GM19395 (cell line): Measurements from ENCODE around the gene ELMO1.

Experiments
- ATAC-seq: cut with Tn5 transposase; IDR thresholded peaks from one replicate; pipeline ENCODE4 v1.9.1; 2021; ENCODE audit warnings: mild to moderate bottlenecking, moderate library complexity; ENCODE audit not compliant: unreplicated experiment

ELMO1 gene

DNA sequence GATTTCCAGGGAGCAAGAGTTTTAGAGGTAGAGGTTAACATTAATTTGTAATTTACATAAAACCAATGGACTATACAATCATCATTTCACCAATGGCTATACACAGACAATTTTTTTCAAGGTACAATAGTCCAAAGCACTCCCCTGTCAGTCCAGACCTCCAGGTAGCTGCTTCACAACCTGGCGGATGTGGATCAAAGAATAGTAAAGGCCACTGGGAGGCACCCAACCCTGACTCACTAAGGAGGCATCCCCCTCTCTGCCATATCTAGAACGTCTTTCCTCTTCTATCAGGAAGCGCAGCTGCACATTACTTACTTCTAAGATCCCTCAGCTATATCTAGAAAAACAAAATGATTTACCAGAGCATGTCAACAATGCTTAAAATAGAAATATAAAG is 506.6 kb downstream of the ELMO1 start:
- ATAC-seq: no peak

GRCh38 chr7:36941359-36941758 is 507.3 kb downstream of the ELMO1 start:
- no peak for ATAC-seq

- ATAC-seq: no peak
Observed at GRCh38 chr7:36939816-36940215, 508.8 kb downstream of the ELMO1 start.

GRCh38 chr7:36937754-36938563 is 510.7 kb downstream of the ELMO1 start:
- no peak for ATAC-seq

GRCh38 chr7:36931892-36932291 is 516.8 kb downstream of the ELMO1 start:
- ATAC-seq: no peak

DNA sequence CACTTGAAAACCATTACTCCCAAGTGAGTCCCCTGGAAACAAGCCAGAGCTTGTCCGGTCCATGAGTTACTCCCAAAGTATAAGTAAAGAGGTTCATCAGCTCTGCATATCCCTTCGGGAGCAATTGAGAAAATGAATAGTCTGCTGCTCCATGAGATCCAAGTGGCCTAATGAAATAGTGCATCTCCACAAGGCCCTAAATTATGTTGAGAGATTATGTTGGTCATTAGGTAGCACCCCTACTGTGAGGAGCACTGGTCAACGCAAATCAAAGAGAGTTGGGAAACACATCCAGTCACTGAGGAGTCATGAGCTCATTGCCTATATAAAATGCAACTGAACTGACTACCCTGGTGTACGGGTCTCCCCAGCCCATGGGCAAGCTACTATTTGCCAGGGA is 518.9 kb downstream of the ELMO1 start:
- no peak for ATAC-seq

DNA sequence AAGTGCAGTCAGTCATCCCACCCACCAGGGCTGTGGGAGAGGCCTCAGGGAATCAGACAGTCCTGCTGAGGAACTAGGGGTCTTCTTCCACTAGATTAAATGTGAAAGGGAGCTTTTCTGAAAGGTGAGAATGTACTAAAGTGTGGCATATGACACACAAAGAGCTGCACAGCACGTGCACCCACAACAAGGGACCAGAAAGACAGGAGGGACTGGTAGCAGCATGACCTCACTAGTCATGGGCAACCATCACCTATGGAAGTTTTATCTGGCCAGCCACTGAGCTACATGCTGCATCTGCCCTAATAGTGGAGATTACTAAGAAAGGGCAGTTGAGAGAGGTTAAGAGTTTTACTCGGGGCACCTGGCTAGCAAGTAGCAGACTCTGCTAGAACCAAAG is 519.9 kb downstream of the ELMO1 start:
- ATAC-seq: no peak

DNA sequence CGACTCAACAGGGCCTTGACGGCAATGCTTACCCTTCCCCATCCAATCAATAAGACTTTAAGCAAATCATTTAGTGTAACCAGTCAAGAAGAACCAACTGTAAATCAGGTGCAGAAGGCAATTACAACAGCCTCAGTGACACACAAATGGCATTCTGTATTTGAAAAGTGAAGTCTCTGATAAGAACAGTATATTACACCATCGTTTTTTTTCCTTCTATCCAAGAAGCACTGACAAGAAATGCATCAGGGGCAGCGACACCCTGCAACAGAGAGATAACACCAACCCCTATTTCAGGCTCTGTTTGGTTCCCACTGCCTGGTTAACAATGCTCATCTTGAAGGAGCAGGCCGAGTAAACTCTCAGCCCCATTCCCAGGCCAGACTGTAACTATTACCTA is 520.4 kb downstream of the ELMO1 start:
- no peak for ATAC-seq

GRCh38 chr7:36925691-36926090 is 523.0 kb downstream of the ELMO1 start:
- no peak for ATAC-seq

- no peak for ATAC-seq
Observed at GRCh38 chr7:36925207-36925606, 523.5 kb downstream of the ELMO1 start.

GRCh38 chr7:36923943-36924436 is 524.7 kb downstream of the ELMO1 start:
- ATAC-seq: no peak

DNA sequence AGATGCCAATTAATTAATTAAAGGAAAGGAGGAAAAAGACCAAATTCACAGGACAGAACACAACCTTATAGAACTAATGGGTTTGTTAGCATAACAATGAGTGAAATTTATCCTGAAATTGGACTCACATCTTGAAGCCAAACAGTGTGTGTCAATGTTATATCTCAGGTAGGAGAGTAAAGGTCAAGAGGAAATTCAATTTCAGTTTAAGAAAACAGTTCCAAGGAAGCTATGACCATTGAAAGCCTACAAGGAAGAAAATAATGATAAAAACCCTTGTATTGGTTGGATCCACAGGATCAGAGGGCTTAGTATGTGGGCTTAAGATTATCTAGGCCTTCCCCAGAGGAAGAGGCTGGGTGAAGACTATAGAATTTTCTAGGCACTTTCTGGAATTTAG is 525.5 kb downstream of the ELMO1 start:
- no peak for ATAC-seq

GRCh38 chr7:36920433-36920832 is 528.2 kb downstream of the ELMO1 start:
- no peak for ATAC-seq

GRCh38 chr7:36919738-36920137 is 528.9 kb downstream of the ELMO1 start:
- ATAC-seq: no peak

- no peak for ATAC-seq
Observed at GRCh38 chr7:36918591-36918990, 530.1 kb downstream of the ELMO1 start.

DNA sequence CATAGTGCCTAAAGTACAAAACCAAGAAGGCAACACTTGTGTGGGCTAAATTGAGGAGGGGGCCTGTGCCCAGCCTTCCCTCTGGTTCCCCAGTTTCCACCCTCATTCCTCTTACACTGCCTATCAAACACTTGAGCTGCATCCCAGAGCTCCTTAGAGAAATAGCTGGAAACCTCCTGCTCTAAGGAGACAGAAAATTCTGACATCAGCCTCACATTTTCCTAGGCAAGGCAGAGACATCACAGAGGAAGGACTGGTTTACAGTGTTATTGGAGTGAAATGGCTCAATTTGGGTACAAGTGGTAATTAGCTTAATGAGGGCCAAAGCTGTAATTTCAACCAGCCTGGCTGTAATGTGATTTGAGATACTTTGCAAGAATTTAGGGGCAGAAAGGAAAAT is 532.0 kb downstream of the ELMO1 start:
- ATAC-seq: no peak

DNA sequence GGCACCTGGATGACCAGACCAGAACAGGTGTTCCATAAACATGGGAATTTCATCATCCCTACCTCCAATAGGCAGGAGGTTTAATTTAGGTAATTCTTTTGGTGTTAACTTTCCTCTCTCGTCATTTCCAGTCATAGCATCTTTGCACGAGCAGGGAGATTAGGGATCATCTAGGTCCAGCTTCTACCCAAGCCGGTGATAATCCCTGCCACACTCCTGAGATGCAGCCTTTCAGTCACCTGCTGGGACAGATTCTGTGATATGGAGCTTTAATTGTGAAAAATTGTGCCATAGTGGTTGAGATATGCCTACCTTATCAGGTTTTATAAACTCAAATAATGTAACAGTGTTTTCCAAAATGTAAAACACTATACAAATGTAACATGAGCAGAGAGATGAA is 532.5 kb downstream of the ELMO1 start:
- no peak for ATAC-seq

- no peak for ATAC-seq
Observed at GRCh38 chr7:36911788-36912187, 536.9 kb downstream of the ELMO1 start.

- no peak for ATAC-seq
Observed at GRCh38 chr7:36910859-36911258, 537.8 kb downstream of the ELMO1 start.

- no peak for ATAC-seq
Observed at GRCh38 chr7:36910401-36910800, 538.3 kb downstream of the ELMO1 start.

GRCh38 chr7:36906956-36907635 is 541.6 kb downstream of the ELMO1 start:
- no peak for ATAC-seq

DNA sequence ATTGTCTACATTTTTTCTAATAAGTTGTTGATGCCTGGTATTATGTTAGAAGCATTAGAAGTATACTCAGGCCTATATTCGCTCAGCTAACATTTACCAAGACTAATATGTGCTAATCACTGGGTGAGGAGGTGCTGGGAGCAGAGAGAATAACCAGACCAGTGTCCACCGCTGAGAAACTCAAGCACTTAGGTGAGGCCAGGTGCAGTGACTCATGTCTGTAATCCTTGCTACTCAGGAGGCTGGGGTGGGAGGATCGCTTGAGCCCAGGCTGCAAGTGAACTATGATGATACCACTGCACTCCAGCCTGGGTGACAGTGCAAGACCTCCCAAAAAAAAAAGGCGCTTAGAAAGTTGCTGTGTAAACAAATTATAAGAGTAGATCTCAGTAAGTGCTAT is 542.2 kb downstream of the ELMO1 start:
- no peak for ATAC-seq
